ENCODE measurements around the gene DTX3L. TPM values are rescaled to one million over a fixed set of nuclear protein-coding genes. Genes with fewer than 3 reads are reported as not detected.

The DTX3L gene
- total and polyA plus RNA-seq, 2 of the 13 experiments (the other 11 are each of a cell fraction or from before 2014, with no cell fraction given), result 2.5 to 10.9 TPM

- TF ChIP-seq EED (CRISPR knock-in tag; IDR thresholded peaks at IDR 0.05), result no peak
- TF ChIP-seq ZMAT3 (CRISPR knock-in tag; conservative IDR thresholded peaks at IDR 0.05), result no peak
- no peak for TF ChIP-seq TBX3 (IDR thresholded peaks at IDR 0.05; ENCODE audit: borderline replicate concordance)
- no peak for TF ChIP-seq ZNF816 (CRISPR knock-in tag; IDR thresholded peaks at IDR 0.05; ENCODE audit: borderline replicate concordance)
- no peak for TF ChIP-seq GTF3A (CRISPR knock-in tag; conservative IDR thresholded peaks at IDR 0.05)
- TF ChIP-seq, protein P1, sequence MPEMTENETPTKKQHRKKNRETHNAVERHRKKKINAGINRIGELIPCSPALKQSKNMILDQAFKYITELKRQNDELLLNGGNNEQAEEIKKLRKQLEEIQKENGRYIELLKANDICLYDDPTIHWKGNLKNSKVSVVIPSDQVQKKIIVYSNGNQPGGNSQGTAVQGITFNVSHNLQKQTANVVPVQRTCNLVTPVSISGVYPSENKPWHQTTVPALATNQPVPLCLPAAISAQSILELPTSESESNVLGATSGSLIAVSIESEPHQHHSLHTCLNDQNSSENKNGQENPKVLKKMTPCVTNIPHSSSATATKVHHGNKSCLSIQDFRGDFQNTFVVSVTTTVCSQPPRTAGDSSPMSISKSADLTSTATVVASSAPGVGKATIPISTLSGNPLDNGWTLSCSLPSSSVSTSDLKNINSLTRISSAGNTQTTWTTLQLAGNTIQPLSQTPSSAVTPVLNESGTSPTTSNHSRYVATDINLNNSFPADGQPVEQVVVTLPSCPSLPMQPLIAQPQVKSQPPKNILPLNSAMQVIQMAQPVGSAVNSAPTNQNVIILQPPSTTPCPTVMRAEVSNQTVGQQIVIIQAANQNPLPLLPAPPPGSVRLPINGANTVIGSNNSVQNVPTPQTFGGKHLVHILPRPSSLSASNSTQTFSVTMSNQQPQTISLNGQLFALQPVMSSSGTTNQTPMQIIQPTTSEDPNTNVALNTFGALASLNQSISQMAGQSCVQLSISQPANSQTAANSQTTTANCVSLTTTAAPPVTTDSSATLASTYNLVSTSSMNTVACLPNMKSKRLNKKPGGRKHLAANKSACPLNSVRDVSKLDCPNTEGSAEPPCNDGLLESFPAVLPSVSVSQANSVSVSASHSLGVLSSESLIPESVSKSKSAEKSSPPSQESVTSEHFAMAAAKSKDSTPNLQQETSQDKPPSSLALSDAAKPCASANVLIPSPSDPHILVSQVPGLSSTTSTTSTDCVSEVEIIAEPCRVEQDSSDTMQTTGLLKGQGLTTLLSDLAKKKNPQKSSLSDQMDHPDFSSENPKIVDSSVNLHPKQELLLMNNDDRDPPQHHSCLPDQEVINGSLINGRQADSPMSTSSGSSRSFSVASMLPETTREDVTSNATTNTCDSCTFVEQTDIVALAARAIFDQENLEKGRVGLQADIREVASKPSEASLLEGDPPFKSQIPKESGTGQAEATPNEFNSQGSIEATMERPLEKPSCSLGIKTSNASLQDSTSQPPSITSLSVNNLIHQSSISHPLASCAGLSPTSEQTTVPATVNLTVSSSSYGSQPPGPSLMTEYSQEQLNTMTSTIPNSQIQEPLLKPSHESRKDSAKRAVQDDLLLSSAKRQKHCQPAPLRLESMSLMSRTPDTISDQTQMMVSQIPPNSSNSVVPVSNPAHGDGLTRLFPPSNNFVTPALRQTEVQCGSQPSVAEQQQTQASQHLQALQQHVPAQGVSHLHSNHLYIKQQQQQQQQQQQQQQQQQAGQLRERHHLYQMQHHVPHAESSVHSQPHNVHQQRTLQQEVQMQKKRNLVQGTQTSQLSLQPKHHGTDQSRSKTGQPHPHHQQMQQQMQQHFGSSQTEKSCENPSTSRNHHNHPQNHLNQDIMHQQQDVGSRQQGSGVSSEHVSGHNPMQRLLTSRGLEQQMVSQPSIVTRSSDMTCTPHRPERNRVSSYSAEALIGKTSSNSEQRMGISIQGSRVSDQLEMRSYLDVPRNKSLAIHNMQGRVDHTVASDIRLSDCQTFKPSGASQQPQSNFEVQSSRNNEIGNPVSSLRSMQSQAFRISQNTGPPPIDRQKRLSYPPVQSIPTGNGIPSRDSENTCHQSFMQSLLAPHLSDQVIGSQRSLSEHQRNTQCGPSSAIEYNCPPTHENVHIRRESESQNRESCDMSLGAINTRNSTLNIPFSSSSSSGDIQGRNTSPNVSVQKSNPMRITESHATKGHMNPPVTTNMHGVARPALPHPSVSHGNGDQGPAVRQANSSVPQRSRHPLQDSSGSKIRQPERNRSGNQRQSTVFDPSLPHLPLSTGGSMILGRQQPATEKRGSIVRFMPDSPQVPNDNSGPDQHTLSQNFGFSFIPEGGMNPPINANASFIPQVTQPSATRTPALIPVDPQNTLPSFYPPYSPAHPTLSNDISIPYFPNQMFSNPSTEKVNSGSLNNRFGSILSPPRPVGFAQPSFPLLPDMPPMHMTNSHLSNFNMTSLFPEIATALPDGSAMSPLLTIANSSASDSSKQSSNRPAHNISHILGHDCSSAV (CRISPR knock-in tag; IDR thresholded peaks at IDR 0.05; ENCODE audit: borderline replicate concordance), result no peak
- TF ChIP-seq ZNF777 (CRISPR knock-in tag; IDR thresholded peaks at IDR 0.05), result no peak
- peak; percentile 54 for TF ChIP-seq ZEB1 (IDR thresholded peaks at IDR 0.05; ENCODE audit: insufficient replicate concordance, low read depth)
- TF ChIP-seq HNF4A (CRISPR knock-in tag; IDR thresholded peaks at IDR 0.05), result peak; percentile 43; the same call in 1 of the 2 replicates
- no peak for TF ChIP-seq RBAK (CRISPR knock-in tag; IDR thresholded peaks at IDR 0.05)
- 0 out of 2 replicates have a peak, but pooled peaks have one; percentile 16 for TF ChIP-seq PATZ1 (CRISPR knock-in tag; IDR thresholded peaks at IDR 0.05)
- TF ChIP-seq ZBTB7A (CRISPR knock-in tag; IDR thresholded peaks at IDR 0.05), result no peak
- TF ChIP-seq MZF1 (CRISPR knock-in tag; IDR thresholded peaks at IDR 0.05; ENCODE audit: borderline replicate concordance), result no peak
- no peak for TF ChIP-seq ZNF605 (CRISPR knock-in tag; IDR thresholded peaks at IDR 0.05)
- no peak for TF ChIP-seq ZNF678 (CRISPR knock-in tag; IDR thresholded peaks at IDR 0.05)
- 0 out of 2 replicates have a peak, but pooled peaks have one; percentile 24 for TF ChIP-seq BCL6 (CRISPR knock-in tag; IDR thresholded peaks at IDR 0.05)
- TF ChIP-seq ADNP (CRISPR knock-in tag; IDR thresholded peaks at IDR 0.05), result no peak
- TF ChIP-seq NFRKB (IDR thresholded peaks at IDR 0.05), result no peak
- TF ChIP-seq ZFP41 (CRISPR knock-in tag; IDR thresholded peaks at IDR 0.05; ENCODE audit: borderline replicate concordance), result no peak
- TF ChIP-seq HMG20A (CRISPR knock-in tag; IDR thresholded peaks at IDR 0.05; ENCODE audit: borderline replicate concordance), result peak; percentile 41; the same call in 1 of the 2 replicates
- TF ChIP-seq MIXL1 (CRISPR knock-in tag; IDR thresholded peaks at IDR 0.05), result 0 out of 2 replicates have a peak, but pooled peaks have one; percentile 24
- no peak for TF ChIP-seq PCBP1 (IDR thresholded peaks at IDR 0.05; ENCODE audit: borderline replicate concordance, low read depth, low read length)
- TF ChIP-seq RBM22 (optimal IDR thresholded peaks at IDR 0.05; ENCODE audit: low read length), result no peak
- TF ChIP-seq ZNF264 (CRISPR knock-in tag; IDR thresholded peaks at IDR 0.05), result no peak
These were observed 48.3 kb upstream of the DTX3L start (continued) for GRCh38 chr3:122515870-122516269.

Data from HepG2 (cell line).